Measurements from ENCODE around the gene AIRE.

- no peak for TF ChIP-seq POLR2A (IDR thresholded peaks at IDR 0.05)
- TF ChIP-seq CTCF (IDR thresholded peaks at IDR 0.05) = no peak
- no peak for TF ChIP-seq POLR2AphosphoS5 (IDR thresholded peaks at IDR 0.05)
Observed at GRCh38 chr21:44289381-44290010, 3.8 kb downstream of the AIRE start.

Measured in upper lobe of left lung (tissue), 4 donors.